Natural killer cell (primary cell): ENCODE results near the gene FXYD3. TPM values are rescaled to one million over a fixed set of nuclear protein-coding genes. Genes with fewer than 3 reads are reported as not detected.
A peak's percentile ranks its signal among the peaks of the same experiment; 100 is the strongest.

ENCODE experiments used
- ATAC-seq, 3 donors: fragments of 150-1000 bp in 2 of 3; fragments of 200-7000 bp in 1 of 3; cut with Tn5 transposase; 1 replicate in 1 of 3; 2 replicates in 2 of 3; pipeline ENCODE4 v1.10.0; 2021; ENCODE audit warnings: mild to moderate bottlenecking in 2 of 3, moderate library complexity in 2 of 3
- DNase-seq, 2 donors: peaks; one replicate each; pipeline versions ENCODE4 v3.0.0 to v3.0.0-alpha.2; 2013 to 2021; ENCODE audit warnings: mixed read lengths in 1 of 2
- H3K27ac ChIP-seq: one replicate; pipeline ENCODE4 v1.5.1; 2013; ENCODE audit warnings: mild to moderate bottlenecking, low read length
- H3K27me3 ChIP-seq: one replicate; pipeline ENCODE4 v1.6.1; 2013; ENCODE audit warnings: low read length; ENCODE audit not compliant: control insufficient read depth, insufficient read depth
- H3K36me3 ChIP-seq: one replicate; pipeline ENCODE4 v1.6.1; 2013; ENCODE audit warnings: low read length; ENCODE audit not compliant: control insufficient read depth, insufficient read depth
- H3K4me1 ChIP-seq: one replicate; pipeline ENCODE4 v1.6.1; 2013; ENCODE audit warnings: low read length; ENCODE audit not compliant: control insufficient read depth, insufficient read depth
- H3K4me3 ChIP-seq: one replicate; pipeline ENCODE4 v1.5.1; 2013; ENCODE audit warnings: low read length
- H3K9me3 ChIP-seq: one replicate; pipeline ENCODE4 v1.6.1; 2013; ENCODE audit warnings: low read length; ENCODE audit not compliant: control insufficient read depth, insufficient read depth
- H3K27ac Mint-ChIP-seq, 2 donors: one replicate each; pipeline ENCODE4 v1.8.0; 2022; ENCODE audit warnings: mild to moderate bottlenecking in 2 of 2, mixed read lengths in 2 of 2, moderate library complexity in 1 of 2
- H3K27me3 Mint-ChIP-seq, 2 donors: one replicate each; pipeline ENCODE4 v1.8.0; 2022; ENCODE audit warnings: low read depth in 2 of 2, mixed read lengths in 2 of 2
- H3K36me3 Mint-ChIP-seq: one replicate; pipeline ENCODE4 v1.8.0; 2022; ENCODE audit warnings: mixed read lengths
- H3K4me1 Mint-ChIP-seq, 2 donors: one replicate each; pipeline ENCODE4 v1.8.0; 2022; ENCODE audit warnings: mixed read lengths in 2 of 2
- H3K4me3 Mint-ChIP-seq: one replicate; pipeline ENCODE4 v1.8.0; 2022; ENCODE audit warnings: mild to moderate bottlenecking, moderate library complexity, mixed read lengths
- H3K9me3 Mint-ChIP-seq, 2 donors: one replicate each; pipeline ENCODE4 v1.8.0; 2022; ENCODE audit warnings: mixed read lengths in 2 of 2
- CTCF ChIP-seq: fragments of 200-600 bp; IDR thresholded peaks from one replicate; pipeline ENCODE4 v1.8.0; 2022; ENCODE audit warnings: antibody characterized with exemption
- WGBS: methylation state at CpG from one replicate; pipeline ENCODE4 v1.1.7; 2013; ENCODE audit warnings: missing lambda C conversion rate; ENCODE audit not compliant: insufficient coverage; 5-methylcytosine and 5-hydroxymethylcytosine counted together
- intact Hi-C: fragments of 100-400 bp; cut with micrococcal nuclease; formaldehyde crosslinking; loops from one replicate; pipeline ENCODE4 v1.14.2; 2022
- total RNA-seq, 4 donors: library from RNA; stranded (reverse); fragments of 120-200 nt in 1 of 4; gene quantifications; one replicate each; pipeline versions ENCODE4 v1.2.3 to v1.2.4, GENCODE V29; 2013 to 2022

Gene FXYD3
- total RNA-seq, 3 donors from 2014 or later (not counting 1 experiment from before 2014, with no cell fraction given) = not detected

GRCh38 chr19:35170359-35171061 is 54.9 kb downstream of the FXYD3 start:
- H3K4me3 ChIP-seq = no peak overlapping the region
- Mint-ChIP-seq H3K9me3 (no peaks in the 10 kb centered on the region), H3K36me3 (peaks cover 11% of the 10 kb centered on the region), H3K27ac (peak overlapping the region; percentile 19 to 87), H3K4me3 (no peak overlapping the region), H3K27me3 (no peaks in the 10 kb centered on the region), H3K4me1 (peaks cover 31 to 43% of the 10 kb centered on the region in 2 donors)
- no peak for TF ChIP-seq CTCF
- intact Hi-C loops = no loop called here
- no peak overlapping the region for H3K27ac ChIP-seq
- no peaks in the 10 kb centered on the region for H3K9me3 ChIP-seq
- no peaks in the 10 kb centered on the region for H3K27me3 ChIP-seq
- H3K36me3 ChIP-seq = peaks cover 37% of the 10 kb centered on the region
- WGBS = 93% methylated on average over 7 of the region's 7 CpGs
- ATAC-seq (no peak), DNase-seq (no peak)
- H3K4me1 ChIP-seq = peaks cover 32% of the 10 kb centered on the region

GRCh38 chr19:35171730-35172129 is 56.1 kb downstream of the FXYD3 start:
- H3K27ac Mint-ChIP-seq = peak overlapping the region; percentile 89 to 90
- peaks cover 30 to 36% of the 10 kb centered on the region in 2 donors for H3K4me1 Mint-ChIP-seq
- H3K27ac ChIP-seq = peak overlapping the region; percentile 80
- ATAC-seq (peak; percentile 61 to 86 (median 80)), DNase-seq (no peak)
- no peaks in the 10 kb centered on the region for H3K9me3 Mint-ChIP-seq
- no peaks in the 10 kb centered on the region for H3K27me3 ChIP-seq
- H3K4me3 ChIP-seq = no peak overlapping the region
- no peaks in the 10 kb centered on the region for H3K9me3 ChIP-seq
- peak overlapping the region; percentile 71 for H3K4me3 Mint-ChIP-seq
- H3K4me1 ChIP-seq = peaks cover 24% of the 10 kb centered on the region
- no peak for TF ChIP-seq CTCF
- intact Hi-C loops = no loop called here
- peaks cover under 1% of the 10 kb centered on the region for H3K36me3 Mint-ChIP-seq
- peaks cover 25% of the 10 kb centered on the region for H3K36me3 ChIP-seq
- no peaks in the 10 kb centered on the region for H3K27me3 Mint-ChIP-seq
- 18% methylated on average over 3 of the region's 3 CpGs for WGBS

Other genes with a start within 250 kb of the FXYD3 start
- gene ZNF30, start 188.9 kb upstream of the FXYD3 start, total RNA-seq = 1 to 10 TPM; 2.7 to 4.3 (median 3.8) TPM
- gene ZNF792, start 151.6 kb upstream of the FXYD3 start, total RNA-seq = 10 to 100 TPM; 11.9 to 19.6 (median 16.2) TPM
- 10 to 100 TPM; 57.6 to 80.3 (median 66.6) TPM for gene GRAMD1A, start 115.5 kb upstream of the FXYD3 start, total RNA-seq
- gene SCN1B, start 85.4 kb upstream of the FXYD3 start, total RNA-seq = 1 to 10 TPM in 2 of 3 donors, under 1 TPM in 1; 0.94 to 1.5 (median 1.1) TPM
- gene HPN, start 74.1 kb upstream of the FXYD3 start, total RNA-seq = not detected
- under 1 TPM in 2 of 3 donors, not detected in 1; 0.49 to 0.72 TPM for gene LGI4, start 19.2 kb downstream of the FXYD3 start, total RNA-seq
- gene FXYD1, start 23.0 kb downstream of the FXYD3 start, total RNA-seq = not detected
- 1 to 10 TPM; 4.0 to 5.4 (median 4.9) TPM for gene FXYD7, start 27.4 kb downstream of the FXYD3 start, total RNA-seq
- 100 to 1,000 TPM; 226 to 270 (median 231) TPM for gene FXYD5, start 38.9 kb downstream of the FXYD3 start, total RNA-seq
- gene FAM187B, start 112.9 kb downstream of the FXYD3 start, total RNA-seq = not detected
- gene LSR, start 133.2 kb downstream of the FXYD3 start, total RNA-seq = 1 to 10 TPM; 3.4 to 6.9 (median 6.7) TPM
- gene USF2, start 153.1 kb downstream of the FXYD3 start, total RNA-seq = 100 to 1,000 TPM; 243 to 253 (median 250) TPM
- gene HAMP, start 166.7 kb downstream of the FXYD3 start, total RNA-seq = 1 to 10 TPM in 1 of 3 donors, under 1 TPM in 2; 0.34 to 1.5 (median 0.45) TPM
- not detected for gene MAG, start 176.3 kb downstream of the FXYD3 start, total RNA-seq
- 1 to 10 TPM; 4.3 to 7.0 (median 6.0) TPM for gene CD22, start 213.4 kb downstream of the FXYD3 start, total RNA-seq
- gene FFAR1, start 232.1 kb downstream of the FXYD3 start, total RNA-seq = under 1 TPM in 2 of 3 donors, not detected in 1; 0.30 to 0.47 TPM
- gene FFAR3, start 242.6 kb downstream of the FXYD3 start, total RNA-seq = 1 to 10 TPM in 1 of 3 donors, under 1 TPM in 1, not detected in 1; 0.92 to 2.7 TPM